KMS-11 (cell line): ENCODE results near the gene COPS7A.

Source experiments
- H2AFZ ChIP-seq: fragments of 200-600 bp; sonication (generic); 2 replicates; pipeline ENCODE4 v1.6.1; 2016; ENCODE audit warnings: antibody characterized with exemption, mixed run types, low read depth
- H3K27ac ChIP-seq: fragments of 200-600 bp; sonication (generic); 2 replicates; pipeline ENCODE4 v1.6.1; 2016; ENCODE audit warnings: mild to moderate bottlenecking, mixed run types
- H3K27me3 ChIP-seq: fragments of 200-600 bp; sonication (generic); 2 replicates; pipeline ENCODE4 v1.6.1; 2017; ENCODE audit warnings: mild to moderate bottlenecking, low read depth, mixed run types, moderate library complexity; ENCODE audit not compliant: insufficient read depth
- H3K36me3 ChIP-seq: fragments of 200-600 bp; sonication (generic); 2 replicates; pipeline ENCODE4 v1.6.1; 2017; ENCODE audit warnings: mild to moderate bottlenecking, mixed run types; ENCODE audit not compliant: insufficient read depth
- H3K4me1 ChIP-seq: fragments of 200-600 bp; sonication (generic); 2 replicates; pipeline ENCODE4 v1.6.1; 2016; ENCODE audit warnings: mild to moderate bottlenecking, low read depth, mixed run types; ENCODE audit not compliant: poor library complexity, severe bottlenecking
- H3K4me2 ChIP-seq: fragments of 200-600 bp; sonication (generic); 2 replicates; pipeline ENCODE4 v1.7.0; 2016; ENCODE audit warnings: mild to moderate bottlenecking, mixed run types
- H3K4me3 ChIP-seq: fragments of 200-600 bp; sonication (generic); IDR thresholded peaks from 2 replicates; pipeline ENCODE4 v1.6.1; 2017; ENCODE audit warnings: low read depth, low read length, mixed read lengths; ENCODE audit not compliant: insufficient read depth
- H3K79me2 ChIP-seq: fragments of 200-600 bp; sonication (generic); 2 replicates; pipeline ENCODE4 v1.6.1; 2016; ENCODE audit warnings: low read depth, mixed run types; ENCODE audit not compliant: insufficient read depth
- H3K9ac ChIP-seq: fragments of 200-600 bp; sonication (generic); 2 replicates; pipeline ENCODE4 v1.6.1; 2016; ENCODE audit warnings: mild to moderate bottlenecking, mixed run types
- H4K20me1 ChIP-seq: fragments of 200-600 bp; sonication (generic); 2 replicates; pipeline ENCODE4 v1.6.1; 2016; ENCODE audit warnings: mild to moderate bottlenecking, mixed run types; ENCODE audit not compliant: insufficient read depth
- TF ChIP-seq, protein P1 (sequence below): fragments of 200-600 bp; sonication (generic); conservative IDR thresholded peaks from 2 replicates; pipeline ENCODE4 v1.6.1; 2017; ENCODE audit warnings: low read depth, mild to moderate bottlenecking, antibody characterized with exemption, low read length, moderate library complexity, mixed read lengths

Gene COPS7A, protein sequence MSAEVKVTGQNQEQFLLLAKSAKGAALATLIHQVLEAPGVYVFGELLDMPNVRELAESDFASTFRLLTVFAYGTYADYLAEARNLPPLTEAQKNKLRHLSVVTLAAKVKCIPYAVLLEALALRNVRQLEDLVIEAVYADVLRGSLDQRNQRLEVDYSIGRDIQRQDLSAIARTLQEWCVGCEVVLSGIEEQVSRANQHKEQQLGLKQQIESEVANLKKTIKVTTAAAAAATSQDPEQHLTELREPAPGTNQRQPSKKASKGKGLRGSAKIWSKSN

DNA sequence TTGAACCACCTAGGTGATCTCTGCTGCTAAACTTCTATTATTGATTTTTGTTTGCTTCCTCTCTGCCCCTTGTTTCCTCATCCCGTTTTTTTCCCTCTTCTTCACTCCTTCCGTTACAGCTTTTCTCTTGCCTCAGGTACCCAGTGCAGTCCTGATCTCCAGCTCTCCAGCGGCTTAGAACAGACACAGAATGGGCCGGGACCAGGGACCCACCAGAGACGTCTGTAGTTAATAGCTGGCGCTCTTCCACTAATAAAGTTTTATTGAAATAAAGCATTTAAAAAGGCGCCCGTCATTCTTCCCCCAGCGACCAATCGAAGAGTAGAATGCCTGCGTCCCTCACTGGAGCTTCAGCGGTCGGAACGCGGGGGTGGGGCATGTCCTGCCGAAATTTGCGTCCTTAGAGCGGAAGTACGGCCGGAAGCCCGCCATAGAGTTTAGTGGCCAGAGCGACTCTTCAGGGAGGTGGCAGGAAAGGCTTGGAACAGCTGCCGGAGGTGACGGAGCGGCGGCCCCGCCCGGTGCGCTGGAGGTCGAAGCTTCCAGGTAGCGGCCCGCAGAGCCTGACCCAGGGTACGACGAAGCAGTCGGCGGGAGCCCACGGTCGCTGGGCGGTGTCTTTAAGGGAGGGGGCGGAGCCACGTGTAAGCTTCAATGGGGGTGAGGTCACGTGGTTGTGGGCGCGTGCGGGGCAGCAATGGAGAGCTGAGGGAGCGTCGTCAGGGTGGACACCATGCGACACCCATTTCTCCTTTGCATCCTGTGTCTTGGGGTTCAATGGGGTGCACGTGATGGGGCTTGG, at the start of gene COPS7A:
COPS7A (plus strand) TSS at position 440 of the 802 bp plus-strand sequence. CDS start 611 bp downstream, outside the sequence.
- H3K4me3 ChIP-seq = no peak within 1 kb of the TSS
- peaks cover 15% of the 10 kb centered on the region for H3K4me1 ChIP-seq
- peak within 1 kb of the TSS; percentile 78 for H3K27ac ChIP-seq
- TF ChIP-seq, protein P1, sequence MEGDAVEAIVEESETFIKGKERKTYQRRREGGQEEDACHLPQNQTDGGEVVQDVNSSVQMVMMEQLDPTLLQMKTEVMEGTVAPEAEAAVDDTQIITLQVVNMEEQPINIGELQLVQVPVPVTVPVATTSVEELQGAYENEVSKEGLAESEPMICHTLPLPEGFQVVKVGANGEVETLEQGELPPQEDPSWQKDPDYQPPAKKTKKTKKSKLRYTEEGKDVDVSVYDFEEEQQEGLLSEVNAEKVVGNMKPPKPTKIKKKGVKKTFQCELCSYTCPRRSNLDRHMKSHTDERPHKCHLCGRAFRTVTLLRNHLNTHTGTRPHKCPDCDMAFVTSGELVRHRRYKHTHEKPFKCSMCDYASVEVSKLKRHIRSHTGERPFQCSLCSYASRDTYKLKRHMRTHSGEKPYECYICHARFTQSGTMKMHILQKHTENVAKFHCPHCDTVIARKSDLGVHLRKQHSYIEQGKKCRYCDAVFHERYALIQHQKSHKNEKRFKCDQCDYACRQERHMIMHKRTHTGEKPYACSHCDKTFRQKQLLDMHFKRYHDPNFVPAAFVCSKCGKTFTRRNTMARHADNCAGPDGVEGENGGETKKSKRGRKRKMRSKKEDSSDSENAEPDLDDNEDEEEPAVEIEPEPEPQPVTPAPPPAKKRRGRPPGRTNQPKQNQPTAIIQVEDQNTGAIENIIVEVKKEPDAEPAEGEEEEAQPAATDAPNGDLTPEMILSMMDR = no peak
- H3K36me3 ChIP-seq = no peaks in the 10 kb centered on the region
- H2AFZ ChIP-seq = peak within 1 kb of the TSS; percentile 88
- H3K27me3 ChIP-seq = no peaks in the 10 kb centered on the region
- H3K79me2 ChIP-seq = no peaks in the 10 kb centered on the region
- no peaks in the 10 kb centered on the region for H4K20me1 ChIP-seq
- H3K4me2 ChIP-seq = peak within 1 kb of the TSS; percentile 100
- H3K9ac ChIP-seq = peak within 1 kb of the TSS; percentile 76

DNA sequence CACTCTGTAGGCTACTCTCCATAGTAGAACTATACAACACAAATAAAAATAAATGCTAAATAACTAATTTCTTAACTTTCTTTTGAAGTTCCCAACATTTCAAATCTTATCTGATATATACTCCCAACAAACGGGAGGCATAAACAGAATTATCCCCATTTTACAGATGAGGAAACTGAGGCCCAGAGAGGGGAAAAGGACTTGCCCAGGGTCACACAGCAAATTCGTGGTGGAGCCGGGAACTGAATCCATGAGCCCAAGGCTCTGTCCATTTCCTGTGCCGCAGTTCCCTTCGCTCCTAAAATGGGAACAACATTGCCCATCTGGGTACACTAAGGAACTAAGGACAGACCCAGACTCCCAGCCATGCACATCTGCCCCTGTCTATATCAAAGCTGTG, 46.9 kb upstream of the COPS7A start:
- TF ChIP-seq, protein P1 = no peak
- Histone ChIP-seq H3K27ac (no peak overlapping the region), H3K79me2 (peaks cover 21% of the 10 kb centered on the region), H3K27me3 (no peaks in the 10 kb centered on the region), H3K4me1 (no peaks in the 10 kb centered on the region), H3K4me3 (no peak overlapping the region), H3K9ac (no peak overlapping the region), H2AFZ (no peak overlapping the region), H3K36me3 (no peaks in the 10 kb centered on the region), H4K20me1 (no peaks in the 10 kb centered on the region), H3K4me2 (no peak overlapping the region)

DNA sequence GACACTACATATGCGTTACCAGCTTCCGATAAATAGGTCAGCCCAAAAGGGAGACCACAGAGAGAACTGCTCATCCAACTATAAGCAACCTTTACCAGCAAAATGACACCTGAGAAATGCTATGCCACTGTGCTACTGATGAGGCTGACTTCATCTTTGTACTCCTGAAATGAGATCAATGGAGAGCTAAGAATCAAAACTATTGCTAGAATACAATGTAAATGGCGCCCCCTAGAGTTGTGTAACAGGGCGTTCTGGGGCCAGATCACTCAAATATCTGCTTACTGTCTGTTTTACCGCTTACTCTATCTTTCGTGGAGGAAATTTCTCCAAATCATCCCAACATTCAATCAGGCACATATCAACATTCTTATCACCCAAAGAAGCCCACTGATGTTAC, 39.2 kb upstream of the COPS7A start:
- H3K27ac ChIP-seq = no peak overlapping the region
- peaks cover 85% of the 10 kb centered on the region for H3K79me2 ChIP-seq
- H2AFZ ChIP-seq = no peak overlapping the region
- peaks cover 22% of the 10 kb centered on the region for H3K4me1 ChIP-seq
- TF ChIP-seq, protein P1 = peak; percentile 55
- H3K27me3 ChIP-seq = no peaks in the 10 kb centered on the region
- no peaks in the 10 kb centered on the region for H3K36me3 ChIP-seq
- no peak overlapping the region for H3K4me2 ChIP-seq
- H3K9ac ChIP-seq = no peak overlapping the region
- no peak overlapping the region for H3K4me3 ChIP-seq
- no peaks in the 10 kb centered on the region for H4K20me1 ChIP-seq

DNA sequence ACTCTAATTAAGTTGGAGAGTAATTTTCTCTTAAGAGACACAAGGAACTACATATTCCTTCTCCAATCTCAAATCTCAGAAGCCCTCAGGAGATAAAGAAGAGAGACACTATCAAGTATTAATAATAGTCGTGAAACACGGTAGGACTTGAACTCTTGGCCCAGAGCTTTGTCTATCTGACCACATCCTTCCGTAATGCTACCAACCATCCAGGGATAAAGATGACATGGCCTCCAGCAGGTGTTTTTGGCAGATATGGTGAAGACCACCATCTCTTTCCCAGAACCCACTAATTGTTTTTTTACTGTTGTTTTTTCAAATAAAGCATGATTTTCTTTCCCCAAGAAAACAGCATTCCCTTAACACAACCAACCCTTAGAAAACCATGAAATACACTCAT, 38.0 kb upstream of the COPS7A start:
- no peak overlapping the region for H3K27ac ChIP-seq
- TF ChIP-seq, protein P1 = no peak
- no peak overlapping the region for H3K4me3 ChIP-seq
- no peaks in the 10 kb centered on the region for H4K20me1 ChIP-seq
- no peak overlapping the region for H2AFZ ChIP-seq
- H3K36me3 ChIP-seq = no peaks in the 10 kb centered on the region
- H3K9ac ChIP-seq = no peak overlapping the region
- H3K4me2 ChIP-seq = no peak overlapping the region
- H3K79me2 ChIP-seq = peaks cover 75% of the 10 kb centered on the region
- H3K4me1 ChIP-seq = peaks cover 28% of the 10 kb centered on the region
- no peaks in the 10 kb centered on the region for H3K27me3 ChIP-seq
